A549 (cell line): ENCODE measurements around the gene DNAH8. TPM values are rescaled to one million over a fixed set of nuclear protein-coding genes. Genes with fewer than 3 reads are reported as not detected.

Source experiments
- ATAC-seq, 2 experiments: fragments of 200-7000 bp in 1 of 2; fragments of >200 bp in 1 of 2; cut with Nextera tagmentation in 1 of 2; cut with Tn5 transposase in 1 of 2; 3 replicates each; pipeline versions ENCODE4 v1.8.0 to v1.9.1; 2018 to 2020; ENCODE audit warnings: mild to moderate bottlenecking in 1 of 2, moderate library complexity in 1 of 2
- CTCF ChIA-PET: fragments of 300-600 bp; sonication (Branson Sonifier 250); formaldehyde crosslinking; extraction: SDS; loops from one replicate; lab custom pipeline; 2021; ENCODE audit warnings: antibody characterized with exemption, inconsistent platforms; lab: Yijun Ruan, JAX
- POLR2A ChIA-PET: fragments of 350-600 bp; formaldehyde crosslinking; extraction: SDS; loops from one replicate; lab custom pipeline; 2021; ENCODE audit warnings: antibody characterized with exemption, inconsistent platforms; lab: Yijun Ruan, JAX
- DNase-seq, 2 experiments: peaks; one replicate each; pipeline versions ENCODE4 v3.0.0 to v3.0.0-alpha.2; 2011 to 2016; ENCODE audit warnings: low read depth in 1 of 2, low spot score in 1 of 2
- FAIRE-seq: peaks from 2 replicates; lab custom pipeline; 2011; peaks lifted over from hg19 to GRCh38; lab: Jason Lieb, UNC
- H3K27ac ChIP-seq, 2 experiments: fragments of >200 bp; sonication (Bioruptor Twin); formaldehyde crosslinking; 3 replicates each; pipeline ENCODE4 v1.5.1; 2016 to 2017
- H3K4me1 ChIP-seq: fragments of >200 bp; sonication (Bioruptor Twin); formaldehyde crosslinking; 3 replicates; pipeline ENCODE4 v1.6.1; 2016
- H3K4me2 ChIP-seq: fragments of >200 bp; sonication (Bioruptor Twin); formaldehyde crosslinking; 3 replicates; pipeline ENCODE4 v1.6.1; 2016
- H3K4me3 ChIP-seq: fragments of >200 bp; sonication (Bioruptor Twin); formaldehyde crosslinking; 3 replicates; pipeline ENCODE4 v1.5.1; 2016
- H3K9me3 ChIP-seq: fragments of >200 bp; sonication (Bioruptor Twin); formaldehyde crosslinking; 3 replicates; pipeline ENCODE4 v1.6.1; 2016
- BHLHE40 ChIP-seq: IDR thresholded peaks from 2 replicates; pipeline ENCODE4 v1.6.1; 2012; ENCODE audit warnings: low read depth, low read length, inconsistent platforms
- CBX8 ChIP-seq: fragments of 200-600 bp; sonication (generic); IDR thresholded peaks from 2 replicates; pipeline ENCODE4 v1.6.1; 2016
- CHD2 ChIP-seq: fragments of 150-350 bp; IDR thresholded peaks from 2 replicates; pipeline ENCODE4 v1.6.1; 2014; ENCODE audit warnings: low read length; ENCODE audit not compliant: partially characterized antibody
- ESRRA ChIP-seq: fragments of 150-350 bp; IDR thresholded peaks from 2 replicates; pipeline ENCODE4 v1.6.1; 2014; ENCODE audit warnings: mild to moderate bottlenecking, low read length, borderline replicate concordance
- GATA3 ChIP-seq: IDR thresholded peaks from 2 replicates; pipeline ENCODE4 v1.6.1; 2012; ENCODE audit warnings: borderline replicate concordance
- HDAC2 ChIP-seq: fragments of 200-600 bp; sonication (generic); IDR thresholded peaks from 2 replicates; pipeline ENCODE4 v1.6.1; 2016
- HOXA7 ChIP-seq: fragments of 250-450 bp; sonication (Bioruptor Pico); IDR thresholded peaks from 2 replicates; pipeline ENCODE4 v1.5.0; 2020; ENCODE audit warnings: mild to moderate bottlenecking, moderate library complexity
- JUN ChIP-seq, 2 experiments: fragments of >200 bp; sonication (Bioruptor Twin); formaldehyde crosslinking; IDR thresholded peaks; 2 replicates in 1 of 2; 3 replicates in 1 of 2; pipeline ENCODE4 v1.6.1; 2016 to 2017
- MAFK ChIP-seq: fragments of 450-650 bp; IDR thresholded peaks from 2 replicates; pipeline ENCODE4 v1.6.1; 2014; ENCODE audit not compliant: partially characterized antibody
- POLR2AphosphoS2 ChIP-seq: conservative IDR thresholded peaks from 2 replicates; pipeline ENCODE4 v1.6.1; 2012; ENCODE audit warnings: low read length, improper control_type of control experiment, inconsistent platforms
- RCOR1 ChIP-seq: fragments of 150-350 bp; IDR thresholded peaks from 2 replicates; pipeline ENCODE4 v1.6.1; 2014; ENCODE audit warnings: antibody characterized with exemption, low read length, low read depth
- RNF2 ChIP-seq: fragments of 200-600 bp; sonication (generic); IDR thresholded peaks from 2 replicates; pipeline ENCODE4 v1.6.1; 2016; ENCODE audit warnings: low read depth, mild to moderate bottlenecking, antibody characterized with exemption, moderate library complexity, borderline replicate concordance
- TP53 ChIP-seq: fragments of 250-450 bp; sonication (Bioruptor Pico); IDR thresholded peaks from 2 replicates; pipeline ENCODE4 v1.5.0; 2021; ENCODE audit warnings: mild to moderate bottlenecking, moderate library complexity
- ZSCAN20 ChIP-seq: fragments of 250-450 bp; sonication (Bioruptor Pico); IDR thresholded peaks from 2 replicates; pipeline ENCODE4 v1.8.0; 2022; ENCODE audit warnings: mild to moderate bottlenecking, moderate library complexity
- WGBS: methylation state at CpG from one replicate; pipeline ENCODE4 v1.1.6; 2017; ENCODE audit errors: missing lambda C conversion rate; 5-methylcytosine and 5-hydroxymethylcytosine counted together
- polyA plus RNA-seq, 4 experiments: library from polyadenylated mRNA; depleted of rRNA in 3 of 4; stranded (reverse); fragments of >200 nt; fragmentation: RNase III in 1 of 4; extraction: RNeasy Plus Mini Kit Qiagen cat#74134 plus additional on column Dnase treatment in 1 of 4; gene quantifications; 2 replicates in 3 of 4; 3 replicates in 1 of 4; pipeline ENCODE4 v1.2.3, GENCODE V29; 2011 to 2017
- TF ChIP-seq, protein P1 (sequence below): fragments of 150-350 bp; IDR thresholded peaks from 2 replicates; pipeline ENCODE4 v1.6.1; 2014; ENCODE audit warnings: low read depth, mild to moderate bottlenecking, low read length
- TF ChIP-seq, protein P2 (sequence below): fragments of 450-650 bp; IDR thresholded peaks from 2 replicates; pipeline ENCODE4 v1.6.1; 2014; ENCODE audit warnings: antibody characterized with exemption

Gene DNAH8
- polyA plus RNA-seq, 2 of the 4 experiments (the other 2 are of a cell fraction), result not detected

DNA sequence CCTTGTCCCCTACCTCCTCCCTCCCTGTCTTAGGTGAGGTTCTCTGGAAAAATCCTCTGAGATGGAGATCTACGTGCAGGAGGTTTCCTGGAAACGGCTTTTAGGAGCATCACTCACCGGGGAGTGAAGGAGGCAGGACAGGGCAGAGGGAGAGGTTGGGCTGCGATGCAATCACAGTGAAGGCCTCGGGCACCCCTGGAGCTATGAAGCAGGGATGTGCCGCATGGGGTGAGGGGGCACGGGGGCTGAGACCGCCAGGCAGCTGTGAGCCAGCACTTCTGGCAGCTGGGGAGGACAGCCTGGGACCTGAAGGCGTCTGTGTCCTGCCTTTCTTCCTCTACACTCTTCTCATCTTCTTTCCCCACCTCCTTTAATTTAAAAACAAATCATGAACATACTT is 320.6 kb downstream of the DNAH8 start:
- no peak overlapping the region for H3K4me2 ChIP-seq
- no peak overlapping the region for H3K27ac ChIP-seq
- no peaks in the 10 kb centered on the region for H3K4me1 ChIP-seq
- H3K4me3 ChIP-seq, result no peak overlapping the region
- no peak for DNase-seq
- no peaks in the 10 kb centered on the region for H3K9me3 ChIP-seq
- WGBS, result 1% methylated on average over 9 of the region's 9 CpGs
- CTCF ChIA-PET, result interaction anchor here (1.8 kb wide), 1 partner anchor 14 kb away, joined by 4 read pairs; no protein-coding TSS in a partner anchor
- no peak for FAIRE-seq
- POLR2A ChIA-PET, result no interaction called here
- TF ChIP-seq POLR2AphosphoS2 (no peak), ESRRA (no peak), JUN (IDR thresholded peaks at IDR 0.05) (no peak), RCOR1 (no peak)
- TF ChIP-seq, protein P1, sequence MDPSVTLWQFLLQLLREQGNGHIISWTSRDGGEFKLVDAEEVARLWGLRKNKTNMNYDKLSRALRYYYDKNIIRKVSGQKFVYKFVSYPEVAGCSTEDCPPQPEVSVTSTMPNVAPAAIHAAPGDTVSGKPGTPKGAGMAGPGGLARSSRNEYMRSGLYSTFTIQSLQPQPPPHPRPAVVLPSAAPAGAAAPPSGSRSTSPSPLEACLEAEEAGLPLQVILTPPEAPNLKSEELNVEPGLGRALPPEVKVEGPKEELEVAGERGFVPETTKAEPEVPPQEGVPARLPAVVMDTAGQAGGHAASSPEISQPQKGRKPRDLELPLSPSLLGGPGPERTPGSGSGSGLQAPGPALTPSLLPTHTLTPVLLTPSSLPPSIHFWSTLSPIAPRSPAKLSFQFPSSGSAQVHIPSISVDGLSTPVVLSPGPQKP, result no peak
- TF ChIP-seq, protein P2, sequence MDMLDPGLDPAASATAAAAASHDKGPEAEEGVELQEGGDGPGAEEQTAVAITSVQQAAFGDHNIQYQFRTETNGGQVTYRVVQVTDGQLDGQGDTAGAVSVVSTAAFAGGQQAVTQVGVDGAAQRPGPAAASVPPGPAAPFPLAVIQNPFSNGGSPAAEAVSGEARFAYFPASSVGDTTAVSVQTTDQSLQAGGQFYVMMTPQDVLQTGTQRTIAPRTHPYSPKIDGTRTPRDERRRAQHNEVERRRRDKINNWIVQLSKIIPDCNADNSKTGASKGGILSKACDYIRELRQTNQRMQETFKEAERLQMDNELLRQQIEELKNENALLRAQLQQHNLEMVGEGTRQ, result no peak
- no peak; a peak in 1 of 6 replicates for ATAC-seq

DNA sequence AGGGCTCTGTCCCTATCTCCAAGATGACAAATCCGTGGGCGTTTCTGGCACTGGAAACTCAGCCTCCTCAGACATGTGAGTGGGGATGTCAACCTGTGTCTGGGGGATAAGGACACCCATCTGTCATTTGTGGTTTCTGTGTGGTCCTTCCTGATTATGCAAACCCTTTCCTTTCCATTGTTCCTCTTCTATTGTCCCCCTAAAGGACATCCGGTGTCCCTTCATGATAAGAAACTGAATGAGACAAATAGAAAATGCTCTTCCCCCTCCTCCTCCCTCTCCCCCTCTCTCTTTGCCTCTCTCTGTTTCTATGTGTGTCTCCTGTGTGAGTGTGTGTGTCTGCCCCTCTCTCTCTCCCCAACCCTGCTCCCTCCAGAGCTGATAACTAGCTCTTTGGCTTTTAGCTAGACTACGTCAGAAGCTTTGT is 322.0 kb downstream of the DNAH8 start:
- ChIA-PET POLR2A (no interaction called here), CTCF (interaction anchor here (1.8 kb wide), 1 partner anchor 13 kb away, joined by 4 read pairs; no protein-coding TSS in a partner anchor)
- no peak overlapping the region for H3K27ac ChIP-seq

DNA sequence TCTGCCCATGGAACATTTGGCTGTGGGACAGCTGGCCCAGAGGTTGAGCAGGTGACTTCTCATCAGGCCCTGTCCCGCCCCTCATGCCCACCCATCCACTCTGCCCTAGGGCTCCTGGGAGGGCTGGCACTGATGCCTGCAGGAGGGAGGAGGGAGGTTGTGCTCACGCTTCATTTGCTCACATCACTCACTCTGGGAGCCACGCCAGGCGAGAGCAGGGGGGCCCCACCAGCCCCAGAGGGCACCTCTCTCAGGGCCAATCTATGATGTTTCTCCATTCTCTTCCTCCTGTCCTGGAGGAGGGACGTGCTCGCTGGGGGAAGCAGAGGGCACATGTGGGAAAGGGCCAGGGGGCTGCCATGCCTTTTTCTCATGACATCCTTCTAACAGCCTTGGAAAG is 322.6 kb downstream of the DNAH8 start:
- TF ChIP-seq ZSCAN20 (CRISPR knock-in tag) (no peak), POLR2AphosphoS2 (no peak), MAFK (no peak), GATA3 (no peak), CHD2 (no peak), CBX8 (no peak), HOXA7 (CRISPR knock-in tag) (no peak), BHLHE40 (no peak)
- TF ChIP-seq, protein P1, result no peak
- 9% methylated on average over 2 of the region's 6 CpGs for WGBS
- POLR2A ChIA-PET, result no interaction called here

More for the DNA sequence above, 322.0 kb downstream of the DNAH8 start:
- FAIRE-seq (no peak), ATAC-seq (no peak), DNase-seq (no peak)
- Histone ChIP-seq H3K9me3 (no peaks in the 10 kb centered on the region), H3K4me3 (no peak overlapping the region), H3K4me2 (no peak overlapping the region), H3K4me1 (no peaks in the 10 kb centered on the region)
- WGBS, result 5% methylated on average over 4 of the region's 4 CpGs
- TF ChIP-seq RCOR1, result no peak

DNA sequence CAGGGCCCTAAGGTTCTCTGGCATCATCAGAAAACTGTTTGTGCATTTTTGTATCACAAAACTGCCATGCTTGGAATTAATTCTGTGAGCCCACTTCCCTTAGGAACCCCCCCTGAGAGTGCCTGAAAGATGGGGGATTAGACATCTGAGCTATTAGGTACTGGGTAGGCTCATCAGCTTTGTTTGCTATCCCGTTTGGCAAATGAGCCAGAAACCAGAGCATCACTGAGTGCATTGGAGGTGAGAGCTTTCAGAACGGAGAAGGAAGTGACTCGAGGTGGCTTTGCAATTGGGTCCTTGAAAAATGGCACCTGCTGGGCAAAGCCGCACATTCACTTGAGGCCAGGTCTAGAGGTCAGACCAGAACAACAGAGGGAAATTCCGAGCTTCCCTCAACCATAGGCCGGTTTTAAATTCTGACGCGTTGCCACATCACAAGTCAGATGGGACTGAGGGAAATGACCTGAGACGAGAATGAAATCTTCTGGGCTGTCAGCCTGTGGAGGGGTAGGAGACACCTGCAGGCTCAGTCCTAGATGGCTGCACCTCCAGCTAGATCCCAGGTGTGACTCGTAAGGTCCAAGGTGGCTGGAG is 325.1 kb downstream of the DNAH8 start:
- ChIA-PET CTCF (interaction anchor here (1.4 kb wide), 1 partner anchor 13 kb away, joined by 3 read pairs; no protein-coding TSS in a partner anchor), POLR2A (no interaction called here)
- Histone ChIP-seq H3K9me3 (no peaks in the 10 kb centered on the region), H3K4me1 (no peaks in the 10 kb centered on the region), H3K4me3 (no peak overlapping the region), H3K4me2 (no peak overlapping the region), H3K27ac (no peak overlapping the region)
- ATAC-seq (no peak), FAIRE-seq (no peak), DNase-seq (no peak)
- 27% methylated on average over 8 of the region's 10 CpGs for WGBS
- TF ChIP-seq TP53 (CRISPR knock-in tag) (no peak), HDAC2 (no peak), RNF2 (no peak)

More for the DNA sequence above, 322.6 kb downstream of the DNAH8 start:
- FAIRE-seq (no peak), DNase-seq (no peak), ATAC-seq (no peak)
- no peak overlapping the region for H3K4me2 ChIP-seq
- no peaks in the 10 kb centered on the region for H3K4me1 ChIP-seq
- H3K9me3 ChIP-seq, result no peaks in the 10 kb centered on the region
- CTCF ChIA-PET, result no interaction called here
- H3K27ac ChIP-seq, result no peak overlapping the region
- H3K4me3 ChIP-seq, result no peak overlapping the region
